Left ventricle myocardium inferior (tissue), 1 donor: ENCODE measurements around the gene INAVA. TPM values are rescaled to one million over a fixed set of nuclear protein-coding genes. Genes with fewer than 3 reads are reported as not detected.

Experiments used
- DNase-seq: peaks from one replicate; pipeline ENCODE4 v3.0.0-alpha.2; 2020
- H3K27ac ChIP-seq: fragments of 200-600 bp; replicated peaks from 2 replicates; pipeline ENCODE4 v1.8.0; 2021
- H3K27me3 ChIP-seq: fragments of 200-600 bp; 2 replicates; pipeline ENCODE4 v1.8.0; 2021; ENCODE audit warnings: low read depth
- H3K36me3 ChIP-seq: fragments of 200-600 bp; 2 replicates; pipeline ENCODE4 v1.8.0; 2021
- H3K4me1 ChIP-seq: fragments of 200-600 bp; 2 replicates; pipeline ENCODE4 v1.8.0; 2021
- H3K4me3 ChIP-seq: fragments of 200-600 bp; 2 replicates; pipeline ENCODE4 v1.8.0; 2021; ENCODE audit warnings: mild to moderate bottlenecking, moderate library complexity
- H3K9me3 ChIP-seq: fragments of 200-600 bp; replicated peaks from 2 replicates; pipeline ENCODE4 v1.8.0; 2021
- intact Hi-C: fragments of 100-400 bp; cut with micrococcal nuclease; formaldehyde crosslinking; loops from one replicate; pipeline ENCODE4 v1.11.0; 2022
- long read RNA-seq: library from polyadenylated mRNA; unstranded; transcript quantifications from one replicate; pipeline ENCODE4 v2.0.0, GENCODE V29; 2021
- total RNA-seq: library from RNA; stranded (reverse); fragmentation: NEBNext Ultra II Directional; extraction: Animal tissue kit (Norgen Biotek cat#: 25700); gene quantifications from one replicate; pipeline ENCODE4 v1.2.1, GENCODE V29; 2021
- TF ChIP-seq, protein P1 (sequence below): fragments of 200-600 bp; IDR thresholded peaks from 2 replicates; pipeline ENCODE4 v1.8.0; 2021; ENCODE audit warnings: antibody characterized with exemption, mild to moderate bottlenecking, borderline replicate concordance
- donor health status: DM: no; HTN: yes; CAD: no; lungs with severe emphysema.

Gene INAVA, protein sequence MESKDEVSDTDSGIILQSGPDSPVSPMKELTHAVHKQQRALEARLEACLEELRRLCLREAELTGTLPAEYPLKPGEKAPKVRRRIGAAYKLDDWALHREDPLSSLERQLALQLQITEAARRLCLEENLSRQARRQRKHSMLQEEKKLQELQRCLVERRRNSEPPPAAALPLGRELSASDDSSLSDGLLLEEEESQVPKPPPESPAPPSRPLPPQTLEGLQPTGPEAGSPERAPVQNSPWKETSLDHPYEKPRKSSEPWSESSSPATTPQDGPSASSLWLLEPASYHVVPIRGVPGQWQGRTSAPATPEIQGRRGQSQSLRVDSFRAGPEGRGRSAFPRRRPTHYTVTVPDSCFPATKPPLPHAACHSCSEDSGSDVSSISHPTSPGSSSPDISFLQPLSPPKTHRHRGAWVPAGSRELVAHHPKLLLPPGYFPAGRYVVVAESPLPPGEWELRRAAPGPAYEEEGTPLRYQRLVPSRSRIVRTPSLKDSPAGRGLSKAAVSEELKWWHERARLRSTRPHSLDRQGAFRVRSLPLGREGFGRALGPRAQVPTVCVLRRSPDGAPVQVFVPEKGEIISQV
- 0.05 TPM for total RNA-seq
- long read RNA-seq: 0 reads

DNA sequence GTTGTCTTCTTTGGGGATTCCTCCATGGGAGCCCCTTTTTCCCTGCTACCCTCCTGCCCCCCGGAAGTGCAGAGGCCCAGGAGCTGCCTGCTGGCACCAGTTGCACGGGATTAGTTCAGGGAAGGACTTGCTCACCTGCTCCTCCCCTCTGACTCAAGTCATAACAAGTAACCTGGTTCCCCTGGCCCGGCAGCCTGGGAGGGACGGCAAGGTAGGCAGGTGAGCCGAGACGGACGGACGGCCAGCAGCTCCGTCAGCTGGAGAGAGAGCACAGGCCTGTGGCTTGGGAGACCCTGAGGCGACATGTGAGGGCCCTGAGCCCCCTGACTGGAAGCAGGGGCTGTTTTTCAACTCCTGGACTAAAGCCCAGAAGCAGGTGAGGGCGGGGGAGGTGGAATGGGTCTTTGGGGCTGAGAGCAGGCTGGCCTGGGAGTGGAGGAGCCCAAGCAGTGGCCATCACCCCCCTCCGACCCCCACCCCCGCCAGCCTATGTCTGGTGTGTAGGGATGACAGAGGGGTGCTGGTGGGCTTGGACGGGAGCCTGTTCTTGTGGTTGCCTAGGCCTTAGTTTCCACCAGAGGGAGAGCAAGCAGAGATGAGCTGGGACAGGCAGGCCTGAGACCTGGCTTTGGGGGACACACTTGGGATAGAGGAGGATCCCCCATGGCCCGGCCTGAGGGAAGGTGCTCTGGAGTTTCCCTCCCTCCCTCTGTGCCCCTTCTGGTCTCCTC, at the start of gene INAVA:
Gene INAVA (plus strand): TSS at position 189 of the 731 bp plus-strand sequence. CDS start 3,501 bp downstream, outside the sequence.
- peaks cover 16% of the 10 kb centered on the region for H3K4me1 ChIP-seq
- DNase-seq: no peak
- H3K27ac ChIP-seq: no peak within 1 kb of the TSS
- peaks cover 68% of the 10 kb centered on the region for H3K27me3 ChIP-seq
- H3K9me3 ChIP-seq: no peaks in the 10 kb centered on the region
- H3K36me3 ChIP-seq: no peaks in the 10 kb centered on the region
- TF ChIP-seq, protein P1, sequence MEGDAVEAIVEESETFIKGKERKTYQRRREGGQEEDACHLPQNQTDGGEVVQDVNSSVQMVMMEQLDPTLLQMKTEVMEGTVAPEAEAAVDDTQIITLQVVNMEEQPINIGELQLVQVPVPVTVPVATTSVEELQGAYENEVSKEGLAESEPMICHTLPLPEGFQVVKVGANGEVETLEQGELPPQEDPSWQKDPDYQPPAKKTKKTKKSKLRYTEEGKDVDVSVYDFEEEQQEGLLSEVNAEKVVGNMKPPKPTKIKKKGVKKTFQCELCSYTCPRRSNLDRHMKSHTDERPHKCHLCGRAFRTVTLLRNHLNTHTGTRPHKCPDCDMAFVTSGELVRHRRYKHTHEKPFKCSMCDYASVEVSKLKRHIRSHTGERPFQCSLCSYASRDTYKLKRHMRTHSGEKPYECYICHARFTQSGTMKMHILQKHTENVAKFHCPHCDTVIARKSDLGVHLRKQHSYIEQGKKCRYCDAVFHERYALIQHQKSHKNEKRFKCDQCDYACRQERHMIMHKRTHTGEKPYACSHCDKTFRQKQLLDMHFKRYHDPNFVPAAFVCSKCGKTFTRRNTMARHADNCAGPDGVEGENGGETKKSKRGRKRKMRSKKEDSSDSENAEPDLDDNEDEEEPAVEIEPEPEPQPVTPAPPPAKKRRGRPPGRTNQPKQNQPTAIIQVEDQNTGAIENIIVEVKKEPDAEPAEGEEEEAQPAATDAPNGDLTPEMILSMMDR: no peak
- no peak within 1 kb of the TSS for H3K4me3 ChIP-seq
- intact Hi-C loops: no loop called here

DNA sequence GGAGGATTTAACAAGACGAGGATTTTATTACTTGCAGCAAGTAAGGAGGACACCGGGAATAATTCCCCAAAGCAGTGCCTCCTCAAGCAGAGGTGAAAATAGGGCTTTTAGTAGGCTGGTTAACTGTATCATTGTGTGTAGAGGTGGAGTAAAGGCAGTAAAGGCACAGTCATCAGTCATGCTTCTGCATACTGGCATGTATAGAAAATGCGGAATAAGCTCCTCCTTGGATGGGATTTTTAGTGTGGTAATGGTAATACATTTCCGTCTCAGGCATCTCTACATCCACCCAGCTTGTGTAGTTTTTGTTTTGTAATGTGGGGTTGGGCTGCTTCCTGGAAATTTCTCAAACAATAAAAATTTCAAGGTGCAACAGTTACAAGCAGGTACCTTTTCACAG, 49.3 kb upstream of the INAVA start:
- no peaks in the 10 kb centered on the region for H3K27me3 ChIP-seq
- H3K4me1 ChIP-seq: no peaks in the 10 kb centered on the region
- intact Hi-C loops: no loop called here
- no peak overlapping the region for H3K4me3 ChIP-seq
- no peak overlapping the region for H3K27ac ChIP-seq
- H3K9me3 ChIP-seq: no peaks in the 10 kb centered on the region
- H3K36me3 ChIP-seq: peaks cover 63% of the 10 kb centered on the region
- TF ChIP-seq, protein P1: no peak
- no peak for DNase-seq

DNA sequence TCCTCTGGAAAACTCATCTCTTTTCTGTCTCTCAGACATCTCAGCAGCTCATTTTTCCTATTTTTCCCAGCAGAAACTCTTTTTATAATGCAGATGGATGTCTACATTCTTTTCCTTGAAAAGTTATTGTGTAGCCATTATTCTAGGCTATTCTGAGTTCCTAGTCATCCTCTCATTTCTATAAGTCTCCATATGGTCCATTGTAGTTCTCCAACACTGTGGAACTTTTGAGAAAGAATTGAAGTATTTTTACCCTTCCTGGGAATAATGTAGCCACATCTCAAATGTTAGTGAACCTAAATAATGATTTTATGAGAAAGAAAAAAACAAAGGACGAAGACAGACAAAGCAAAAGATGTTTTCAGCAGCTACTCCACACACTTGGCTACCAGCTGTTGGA, 48.3 kb upstream of the INAVA start:
- Histone ChIP-seq H3K4me3 (no peak overlapping the region), H3K9me3 (no peaks in the 10 kb centered on the region), H3K27me3 (no peaks in the 10 kb centered on the region), H3K36me3 (peaks cover 73% of the 10 kb centered on the region), H3K27ac (no peak overlapping the region), H3K4me1 (no peaks in the 10 kb centered on the region)
- intact Hi-C loops: no loop called here
- TF ChIP-seq, protein P1: no peak
- no peak for DNase-seq

DNA sequence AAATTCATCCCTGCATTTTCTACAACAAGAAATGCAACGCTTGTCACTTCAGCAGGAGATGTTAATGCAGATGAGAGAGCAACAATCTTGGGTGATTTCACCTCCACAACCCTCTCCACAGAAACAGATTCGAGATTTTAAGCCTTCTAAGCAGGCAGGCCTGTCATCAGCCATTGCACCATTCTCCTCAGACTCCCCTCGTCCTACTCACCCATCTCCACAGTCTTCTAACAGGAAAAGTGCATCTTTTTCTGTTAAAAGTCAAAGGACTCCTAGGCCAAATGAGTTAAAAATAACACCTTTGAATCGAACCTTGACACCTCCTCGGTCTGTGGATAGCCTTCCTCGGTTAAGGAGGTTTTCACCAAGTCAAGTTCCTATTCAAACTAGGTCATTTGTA, 45.3 kb upstream of the INAVA start:
- Histone ChIP-seq H3K4me3 (no peak overlapping the region), H3K27ac (no peak overlapping the region), H3K4me1 (no peaks in the 10 kb centered on the region), H3K36me3 (peaks cover 82% of the 10 kb centered on the region), H3K27me3 (no peaks in the 10 kb centered on the region), H3K9me3 (no peaks in the 10 kb centered on the region)
- TF ChIP-seq, protein P1: no peak
- intact Hi-C loops: no loop called here
- no peak for DNase-seq

DNA sequence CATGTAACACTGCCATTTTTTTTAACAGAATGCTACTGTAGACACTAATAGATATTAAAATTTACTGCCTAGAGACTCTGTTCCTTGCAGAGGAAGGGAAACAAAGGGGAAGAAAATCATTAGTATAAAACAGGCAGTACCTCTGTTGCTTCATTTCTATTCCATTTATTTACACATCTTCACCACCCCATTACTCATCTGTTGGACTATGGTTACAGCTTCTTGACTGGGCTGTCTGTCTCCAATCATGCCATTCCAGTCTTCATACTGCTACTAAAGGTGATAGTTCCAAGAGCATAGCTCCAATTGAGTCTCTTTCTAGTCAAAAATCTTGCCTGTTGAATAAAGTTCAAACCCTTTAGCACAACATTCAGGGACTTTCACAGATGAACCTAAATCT, 44.1 kb upstream of the INAVA start:
- H3K36me3 ChIP-seq: peaks cover 88% of the 10 kb centered on the region
- H3K9me3 ChIP-seq: no peaks in the 10 kb centered on the region
- H3K4me3 ChIP-seq: no peak overlapping the region
- no peaks in the 10 kb centered on the region for H3K27me3 ChIP-seq
- H3K27ac ChIP-seq: no peak overlapping the region
- intact Hi-C loops: no loop called here
- DNase-seq: no peak
- TF ChIP-seq, protein P1: no peak
- no peaks in the 10 kb centered on the region for H3K4me1 ChIP-seq
